ENCODE results near the gene TBCK.

DNA sequence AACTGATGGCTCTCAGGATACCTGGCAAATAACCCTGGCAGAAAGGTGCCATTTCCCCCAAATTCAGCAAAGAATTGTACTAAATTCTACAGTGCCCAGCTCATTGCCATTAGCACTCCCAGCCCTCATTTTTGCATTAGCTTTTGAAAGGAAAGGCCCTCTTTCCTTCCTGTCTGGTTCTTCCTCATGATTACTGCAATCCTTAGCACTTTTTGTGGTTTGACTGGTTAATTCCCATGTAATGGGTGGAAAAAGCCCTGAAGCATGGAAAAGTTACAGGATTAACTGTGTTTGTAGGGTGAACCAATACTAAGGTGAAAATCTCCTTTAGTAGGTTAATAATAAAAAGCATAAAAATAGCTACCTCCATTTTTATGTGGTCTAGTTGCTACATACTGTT is 281.3 kb downstream of the TBCK start:
- TF ChIP-seq, protein P1, sequence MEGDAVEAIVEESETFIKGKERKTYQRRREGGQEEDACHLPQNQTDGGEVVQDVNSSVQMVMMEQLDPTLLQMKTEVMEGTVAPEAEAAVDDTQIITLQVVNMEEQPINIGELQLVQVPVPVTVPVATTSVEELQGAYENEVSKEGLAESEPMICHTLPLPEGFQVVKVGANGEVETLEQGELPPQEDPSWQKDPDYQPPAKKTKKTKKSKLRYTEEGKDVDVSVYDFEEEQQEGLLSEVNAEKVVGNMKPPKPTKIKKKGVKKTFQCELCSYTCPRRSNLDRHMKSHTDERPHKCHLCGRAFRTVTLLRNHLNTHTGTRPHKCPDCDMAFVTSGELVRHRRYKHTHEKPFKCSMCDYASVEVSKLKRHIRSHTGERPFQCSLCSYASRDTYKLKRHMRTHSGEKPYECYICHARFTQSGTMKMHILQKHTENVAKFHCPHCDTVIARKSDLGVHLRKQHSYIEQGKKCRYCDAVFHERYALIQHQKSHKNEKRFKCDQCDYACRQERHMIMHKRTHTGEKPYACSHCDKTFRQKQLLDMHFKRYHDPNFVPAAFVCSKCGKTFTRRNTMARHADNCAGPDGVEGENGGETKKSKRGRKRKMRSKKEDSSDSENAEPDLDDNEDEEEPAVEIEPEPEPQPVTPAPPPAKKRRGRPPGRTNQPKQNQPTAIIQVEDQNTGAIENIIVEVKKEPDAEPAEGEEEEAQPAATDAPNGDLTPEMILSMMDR (optimal IDR thresholded peaks at IDR 0.05 in 1 of 3, IDR thresholded peaks at IDR 0.05 in 1 of 3, conservative IDR thresholded peaks at IDR 0.05 in 1 of 3; ENCODE audit: extremely low read depth in 1 of 3, insufficient read depth in 2 of 3, low read length in 3 of 3): no peak
- no peak for TF ChIP-seq EZH2 (IDR thresholded peaks at IDR 0.05; ENCODE audit: low read length)
